ENCODE results near the gene C19orf81.

The C19orf81 gene

DNA sequence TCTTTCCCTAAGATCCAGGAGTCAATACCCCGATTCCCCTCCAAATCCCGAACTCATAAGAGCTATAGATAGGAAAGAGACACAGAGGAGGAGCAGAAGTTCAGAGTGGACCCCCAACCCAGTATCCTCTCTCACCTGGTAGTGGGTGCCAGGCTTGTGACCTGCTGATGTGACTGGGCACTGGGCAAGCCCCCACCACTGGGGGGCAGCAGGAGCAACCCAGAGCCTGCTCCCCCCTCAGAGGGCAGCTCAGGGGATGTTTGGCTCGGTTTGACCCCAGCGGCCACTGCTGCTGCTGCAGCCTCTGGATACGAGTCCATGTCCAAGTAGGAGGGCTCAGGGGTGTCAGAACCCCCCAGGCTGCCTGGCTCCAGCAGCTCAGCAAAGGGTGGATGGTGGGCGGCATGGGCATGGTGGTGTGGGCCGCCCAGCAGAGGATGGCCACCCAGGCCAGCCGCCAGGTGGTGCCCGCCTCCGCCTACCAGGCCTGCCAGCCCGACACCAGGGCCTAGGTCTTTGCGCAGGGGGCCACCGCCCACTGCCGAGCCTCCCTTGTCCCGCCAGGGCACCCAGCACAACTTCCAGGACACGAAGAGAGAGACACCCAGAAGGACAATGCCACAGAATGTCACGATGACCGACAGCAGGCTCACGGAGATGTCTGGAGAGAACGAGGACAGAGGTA is 17.0 kb upstream of the C19orf81 start:
- no peak for DNase-seq

DNA sequence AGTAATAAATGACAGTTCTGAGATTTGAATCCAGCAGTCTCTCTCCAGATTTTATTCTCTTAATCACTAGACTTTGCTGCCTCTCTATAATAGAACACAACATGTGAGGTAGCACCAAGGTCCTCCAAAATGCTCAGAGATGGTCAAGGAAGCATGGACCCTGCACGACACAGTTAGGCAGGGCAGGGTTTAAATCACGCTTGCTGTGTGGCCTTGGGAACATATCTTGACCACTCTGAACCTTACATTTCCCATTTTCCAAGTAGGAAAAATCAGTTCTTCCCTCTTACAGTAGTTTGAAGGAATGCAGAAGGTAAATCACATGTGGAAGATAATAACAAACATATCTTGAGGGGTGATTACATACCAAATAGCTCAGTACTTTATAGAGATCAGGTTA is 15.9 kb upstream of the C19orf81 start:
- DNase-seq = no peak

DNA sequence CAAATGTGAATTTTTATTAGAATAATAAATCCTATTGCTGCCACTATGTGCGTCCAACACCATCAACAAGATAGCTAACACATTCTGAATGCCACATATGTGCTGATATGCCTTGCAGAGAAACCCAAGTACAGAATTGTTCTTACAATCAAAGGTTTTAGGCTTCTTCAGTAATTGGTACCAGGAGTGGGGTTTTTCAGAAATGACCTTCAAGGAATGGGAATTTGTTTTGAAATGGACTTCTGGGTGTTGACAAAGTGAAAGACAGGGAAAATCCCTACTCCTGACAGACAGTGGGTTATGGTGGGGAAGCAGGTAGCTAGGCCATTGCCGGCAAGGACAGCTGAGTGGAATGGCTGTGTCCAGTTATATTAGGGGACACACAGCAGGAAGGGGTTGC is 15.3 kb upstream of the C19orf81 start:
- DNase-seq = no peak

DNA sequence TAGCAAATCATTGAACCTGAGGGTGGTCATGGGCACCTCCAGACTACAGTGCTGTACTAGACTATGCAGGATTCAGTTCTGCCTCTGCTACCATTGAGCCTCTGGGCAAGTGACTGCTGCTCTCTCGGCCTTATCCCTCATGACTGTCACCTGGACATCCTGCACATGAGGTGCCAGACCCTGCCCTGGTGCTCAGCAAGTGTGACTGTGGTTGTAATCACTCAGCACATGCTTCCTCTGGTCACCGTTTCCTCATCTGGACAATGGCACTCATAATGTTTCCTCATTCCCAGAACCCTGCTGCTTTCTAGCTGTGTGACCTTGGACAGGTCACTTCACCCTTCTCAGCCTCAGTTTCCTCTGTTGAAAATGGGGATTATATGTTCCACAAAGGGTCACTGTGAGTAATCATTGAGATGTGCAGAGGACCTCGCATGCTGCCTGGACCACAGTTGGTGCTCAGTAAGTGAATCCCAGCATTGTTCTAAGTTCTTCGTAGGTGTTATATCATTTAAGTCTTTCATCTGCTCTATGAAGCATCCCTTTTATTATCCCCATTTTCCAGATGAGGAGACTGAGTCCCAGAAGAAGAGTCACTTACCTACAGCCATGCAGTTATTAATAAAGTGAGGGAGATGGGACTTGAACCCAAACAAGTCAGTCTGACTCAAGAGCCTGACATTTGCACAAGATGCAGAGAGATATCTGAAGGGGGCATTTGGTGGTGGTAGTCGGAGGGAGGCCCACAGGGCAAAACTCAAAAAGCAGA is 12.7 kb upstream of the C19orf81 start:
- no peak for DNase-seq

DNA sequence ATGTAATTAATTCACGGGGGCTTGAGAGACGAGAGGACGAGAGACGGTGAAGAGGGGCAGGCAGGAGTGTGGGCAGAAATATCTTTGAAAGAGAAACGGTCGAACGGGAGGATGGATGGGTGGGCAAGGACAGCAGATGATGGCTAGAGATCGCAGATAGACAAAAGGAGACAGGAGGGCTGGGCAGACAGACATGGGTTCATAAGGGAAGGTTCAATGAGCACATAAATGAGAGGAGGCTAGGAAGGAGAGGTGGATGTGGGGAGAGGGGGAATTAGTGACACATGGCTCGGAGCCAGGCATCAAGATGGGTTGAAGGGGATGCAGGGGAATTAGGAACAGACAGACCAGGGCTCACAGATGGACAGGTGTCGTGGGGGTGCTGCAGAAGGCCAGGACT is 10.6 kb upstream of the C19orf81 start:
- no peak for DNase-seq

DNA sequence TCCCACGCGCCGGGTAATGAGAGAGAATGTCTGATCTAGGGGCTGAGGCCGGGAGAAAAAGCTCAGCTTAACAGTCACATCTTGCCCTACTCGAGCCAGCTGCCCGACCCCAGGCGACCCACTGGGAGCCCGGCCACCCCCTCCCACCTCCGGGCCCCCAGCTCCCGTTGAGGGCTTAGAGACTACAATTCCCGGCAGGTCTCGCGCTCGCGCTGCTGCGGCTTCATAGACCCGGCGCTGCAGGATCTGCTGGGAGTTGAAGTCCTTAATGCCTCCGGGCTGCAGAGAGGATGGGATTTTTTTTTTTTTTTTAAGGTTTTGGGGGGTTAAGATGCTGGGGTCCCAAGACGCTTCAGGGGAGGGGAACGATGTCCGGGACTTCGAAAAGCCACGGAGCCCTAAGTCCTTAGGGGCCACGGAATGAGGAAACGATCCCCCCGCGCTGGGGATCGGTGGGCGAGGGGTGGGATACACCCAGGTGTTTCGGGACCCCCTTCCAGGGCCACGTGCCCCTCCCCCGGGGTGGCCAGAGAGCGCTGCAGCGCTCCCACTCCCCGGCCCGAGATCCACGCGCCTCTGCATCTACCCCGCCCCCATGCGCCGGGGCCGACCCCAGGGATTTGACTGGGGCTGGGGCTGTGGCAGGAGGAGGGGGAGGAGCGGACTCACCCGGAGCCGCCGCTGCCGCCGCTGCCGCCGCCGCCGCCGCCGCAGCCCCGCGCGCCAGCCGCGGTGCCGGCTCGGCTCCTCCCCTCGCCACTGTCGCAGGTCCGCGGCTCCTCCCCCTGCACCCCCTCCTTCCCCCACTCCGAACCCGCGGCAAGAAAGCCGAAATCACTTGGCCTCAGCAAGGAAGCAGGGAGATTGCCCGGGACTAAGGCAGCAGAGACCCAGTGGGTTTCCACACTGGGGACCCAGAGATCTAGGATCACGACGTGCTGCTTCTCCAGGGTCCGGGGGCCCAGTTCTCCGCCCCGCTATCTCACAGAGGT is 9.8 kb upstream of the C19orf81 start, which contains the start of gene SYT3:
SYT3 (minus strand) TSS at position 761 of the 992 bp plus-strand sequence. CDS start 2,470 bp downstream, outside the sequence.
- peak; percentile 70 for DNase-seq

DNA sequence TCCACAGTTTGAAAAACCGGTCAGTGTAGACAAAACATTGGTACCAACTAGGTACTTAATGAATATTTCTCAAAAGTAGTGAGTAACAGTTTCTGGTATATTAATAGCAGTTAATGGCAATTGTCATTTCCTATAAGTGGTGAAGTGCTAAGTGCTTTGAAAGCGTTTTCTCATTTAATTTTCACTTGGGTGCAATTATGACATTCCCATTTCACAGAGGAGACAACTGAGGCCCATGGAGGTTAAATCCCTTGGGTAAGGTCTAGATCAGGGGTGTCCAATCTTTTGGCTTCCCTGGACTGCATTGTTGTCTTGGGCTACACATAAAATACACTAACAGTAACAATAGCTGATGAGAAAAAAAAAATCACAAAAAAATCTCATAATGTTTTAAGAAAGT is 8.9 kb upstream of the C19orf81 start:
- DNase-seq = no peak

DNA sequence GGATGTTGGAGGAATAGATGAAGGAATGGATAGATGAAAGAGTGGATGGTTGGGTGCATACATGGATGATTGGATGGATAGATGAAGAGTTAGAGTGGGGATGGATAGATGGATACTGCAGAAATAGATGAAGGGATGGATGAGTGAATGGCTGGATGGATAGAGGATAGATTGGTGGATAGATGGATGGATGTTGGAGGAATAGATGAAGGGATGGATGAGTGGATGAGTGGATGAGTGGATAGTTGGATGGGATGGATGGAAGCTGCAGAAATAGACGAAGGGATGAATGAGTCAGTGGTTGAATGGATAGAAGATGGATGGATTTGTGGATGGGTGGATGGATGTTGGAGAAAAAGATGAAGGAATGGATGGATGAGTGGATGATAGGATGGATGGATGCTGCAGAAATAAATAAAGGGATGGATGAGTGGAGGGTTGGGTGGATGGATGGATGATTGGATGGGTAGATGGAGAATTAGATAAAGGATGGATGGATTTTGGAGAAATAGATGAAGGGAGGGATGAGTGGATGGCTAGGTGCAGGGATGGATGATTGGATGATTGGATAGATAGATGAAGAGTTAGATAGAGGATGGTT is 4.8 kb upstream of the C19orf81 start:
- no peak for DNase-seq

DNA sequence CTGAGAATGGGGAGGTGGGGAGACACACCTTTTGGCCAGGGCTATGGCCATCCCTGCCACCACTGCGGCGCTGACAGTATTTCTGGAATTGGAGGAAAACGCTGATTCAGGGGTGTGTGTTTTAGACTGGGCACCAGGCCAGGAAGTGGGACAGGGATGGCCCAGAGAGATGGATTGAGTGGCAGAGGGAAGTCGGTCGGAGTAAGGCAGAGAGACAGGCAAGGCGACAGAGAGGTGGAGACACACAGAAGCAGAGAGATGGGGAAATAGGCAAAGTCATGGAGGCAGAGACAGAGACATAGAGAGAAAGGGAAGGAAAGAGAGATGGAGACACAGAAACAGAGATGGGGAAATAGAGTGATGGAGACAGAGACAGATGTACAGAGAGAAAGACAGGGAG is 4.1 kb upstream of the C19orf81 start:
- DNase-seq = no peak

DNA sequence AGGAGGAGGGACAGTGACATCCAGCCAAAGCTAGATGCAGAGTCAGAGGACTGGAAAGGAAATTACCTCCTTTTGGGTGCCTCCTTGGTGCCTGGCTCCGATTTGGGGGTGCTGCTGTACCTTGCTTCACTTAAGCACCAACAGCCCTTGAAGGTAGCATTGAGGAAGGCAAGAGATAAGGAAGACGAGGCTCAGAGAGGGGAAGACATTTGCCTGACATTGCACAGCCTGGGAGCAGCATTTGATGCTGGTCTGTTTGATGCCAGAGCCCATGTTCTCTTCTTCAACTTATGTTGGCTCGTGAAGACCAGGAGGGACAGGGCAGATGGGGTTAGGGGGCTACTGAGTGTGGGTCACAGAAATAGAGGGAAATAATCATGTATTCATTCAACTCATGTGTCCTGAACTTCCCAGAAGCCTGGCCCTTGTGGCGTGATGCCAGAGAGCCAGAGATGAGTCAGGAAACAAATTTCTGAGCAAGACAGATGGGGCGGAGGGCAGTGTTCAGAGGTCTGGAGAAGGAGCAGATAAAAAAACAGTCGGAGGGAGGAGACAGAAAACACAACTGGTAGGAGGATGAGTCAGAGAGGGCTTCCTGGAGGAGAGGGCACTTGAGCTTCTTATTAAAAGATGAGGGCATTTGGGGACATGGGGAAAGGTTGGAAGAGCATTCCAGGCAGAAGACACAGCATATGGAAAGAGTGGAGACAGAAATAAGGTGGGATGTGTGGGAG is 3.0 kb upstream of the C19orf81 start:
- DNase-seq = no peak

DNA sequence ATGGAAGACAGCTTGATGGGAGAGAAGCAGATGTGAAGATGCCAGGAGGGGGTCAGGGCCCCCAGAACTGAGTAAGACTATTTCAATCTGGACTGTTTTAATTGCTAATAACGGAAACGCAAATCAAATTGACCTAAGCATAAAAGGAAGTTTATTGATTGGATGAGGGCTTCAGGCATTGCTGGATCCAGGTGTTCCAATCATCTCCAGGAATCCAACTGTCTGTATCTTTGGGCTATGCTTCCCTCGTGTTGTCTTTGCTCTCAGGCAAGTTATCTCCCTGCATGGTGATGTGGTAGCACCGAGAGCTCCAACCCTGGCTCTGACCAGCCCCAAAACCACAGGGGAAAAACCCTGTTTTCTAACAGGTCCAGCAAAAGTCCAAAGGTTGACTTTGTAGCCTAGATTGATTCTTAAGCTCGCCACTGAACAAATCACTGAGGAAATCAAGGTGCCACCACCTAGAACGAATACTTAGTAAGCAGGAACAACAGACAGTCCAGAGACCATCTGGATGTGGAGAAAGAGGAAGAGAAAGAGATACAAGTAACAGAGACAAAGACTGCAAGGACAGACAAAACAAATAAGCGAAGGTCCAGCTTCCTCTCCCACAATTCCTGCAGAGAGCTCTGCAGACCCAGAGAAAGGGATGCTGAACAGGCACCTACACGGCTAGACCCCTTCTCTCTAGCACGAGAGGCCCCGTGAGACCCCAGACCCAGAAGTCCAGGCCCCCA is 1.2 kb upstream of the C19orf81 start:
- DNase-seq = no peak

DNA sequence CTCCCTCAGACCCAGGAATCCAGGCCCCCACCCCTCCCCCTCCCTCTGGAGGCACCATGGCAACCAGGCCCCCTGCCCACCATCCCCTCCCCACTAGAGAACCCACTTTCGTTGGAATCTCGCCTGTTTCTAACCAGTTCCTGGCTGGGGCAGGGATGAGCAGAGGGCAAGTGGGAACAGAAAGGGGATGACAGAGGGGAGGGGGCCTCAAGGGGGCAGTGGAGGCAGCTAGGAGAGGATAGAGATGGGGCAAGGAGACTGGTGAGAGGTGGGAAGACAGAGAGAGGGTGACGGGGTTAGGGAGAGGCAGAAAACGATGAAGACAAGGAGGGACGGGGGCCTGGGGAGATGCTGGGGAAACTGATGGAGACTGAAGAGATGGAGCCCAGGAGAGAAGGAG is 586 bp upstream of the C19orf81 start:
- DNase-seq = no peak

DNA sequence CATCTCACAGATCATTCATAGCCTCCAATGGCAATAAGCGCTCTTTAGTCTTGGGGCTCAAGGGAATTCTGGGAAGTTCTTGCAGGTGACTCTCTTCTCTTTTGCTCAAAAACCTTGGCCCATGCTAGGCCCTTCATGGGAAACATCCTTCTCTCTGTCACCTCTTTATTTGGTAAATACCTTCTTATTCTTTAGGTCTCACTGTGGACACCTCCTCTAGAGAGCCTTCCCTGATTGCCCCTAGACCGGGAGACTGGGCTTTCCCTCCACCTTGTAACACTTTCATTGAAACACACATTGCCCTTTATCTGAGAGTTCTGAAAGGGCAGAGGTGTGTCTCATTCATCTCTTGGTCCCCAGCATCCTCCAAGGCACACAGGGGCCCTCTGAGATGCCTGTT is 1.9 kb downstream of the C19orf81 start:
- no peak for DNase-seq

DNA sequence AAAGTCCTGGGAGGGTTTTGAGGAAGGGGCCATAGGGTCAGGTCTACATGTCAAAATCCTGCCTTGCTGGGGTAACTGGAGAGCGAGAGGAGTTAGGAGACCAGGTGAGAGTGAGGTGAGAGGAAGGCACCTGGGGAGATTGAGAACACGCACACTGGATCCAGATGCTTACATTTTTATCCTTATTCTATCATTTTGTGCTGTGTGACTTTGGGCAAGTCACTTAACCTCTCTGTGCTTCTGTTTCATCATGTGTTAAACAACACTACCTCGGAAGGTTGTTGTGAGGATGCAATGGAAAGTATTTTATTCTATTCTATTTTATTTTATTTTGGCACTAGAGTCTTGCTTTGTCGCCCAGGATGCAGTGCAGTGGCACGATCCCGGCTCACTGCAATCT is 3.5 kb downstream of the C19orf81 start:
- DNase-seq = no peak

DNA sequence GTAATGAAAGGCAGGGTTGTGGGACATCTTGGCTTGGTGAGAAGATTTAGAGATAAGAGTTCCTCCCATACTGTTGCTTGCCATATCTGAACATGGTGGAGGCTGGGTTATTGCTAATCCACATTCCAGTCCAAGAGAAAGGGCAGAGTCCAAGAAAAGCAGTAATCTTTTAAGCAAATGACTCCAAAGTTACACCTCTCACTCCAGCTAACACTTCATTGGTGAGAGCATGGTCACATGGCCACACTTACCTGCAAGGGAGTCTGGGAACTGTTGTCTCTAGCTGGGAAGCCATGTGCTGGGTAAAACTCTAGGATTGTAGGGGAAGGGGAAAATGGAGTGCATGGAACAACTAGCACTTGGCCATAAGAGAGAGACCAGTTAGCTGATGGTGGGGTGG is 5.6 kb downstream of the C19orf81 start:
- DNase-seq = no peak

DNA sequence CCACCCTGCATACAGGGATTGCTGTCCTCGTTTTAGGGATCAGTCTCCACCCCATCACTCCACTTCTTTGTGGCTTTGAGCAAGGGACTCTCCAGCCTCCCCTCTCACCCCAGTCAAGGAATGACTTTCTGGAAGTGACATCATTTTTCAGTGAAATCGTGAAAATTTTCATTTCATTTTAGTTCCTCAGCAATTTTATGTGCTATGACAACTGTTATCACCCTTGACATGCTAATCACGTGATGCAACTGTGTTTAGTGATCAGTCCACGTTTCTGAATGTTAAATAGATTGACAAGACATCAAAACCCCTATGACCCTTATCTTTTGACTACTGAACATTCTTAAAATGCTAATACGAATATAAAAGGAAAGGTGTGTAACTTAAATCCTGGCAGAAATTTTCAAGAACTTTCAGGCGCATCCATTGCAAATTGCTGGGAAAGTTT is 8.0 kb downstream of the C19orf81 start:
- no peak for DNase-seq

DNA sequence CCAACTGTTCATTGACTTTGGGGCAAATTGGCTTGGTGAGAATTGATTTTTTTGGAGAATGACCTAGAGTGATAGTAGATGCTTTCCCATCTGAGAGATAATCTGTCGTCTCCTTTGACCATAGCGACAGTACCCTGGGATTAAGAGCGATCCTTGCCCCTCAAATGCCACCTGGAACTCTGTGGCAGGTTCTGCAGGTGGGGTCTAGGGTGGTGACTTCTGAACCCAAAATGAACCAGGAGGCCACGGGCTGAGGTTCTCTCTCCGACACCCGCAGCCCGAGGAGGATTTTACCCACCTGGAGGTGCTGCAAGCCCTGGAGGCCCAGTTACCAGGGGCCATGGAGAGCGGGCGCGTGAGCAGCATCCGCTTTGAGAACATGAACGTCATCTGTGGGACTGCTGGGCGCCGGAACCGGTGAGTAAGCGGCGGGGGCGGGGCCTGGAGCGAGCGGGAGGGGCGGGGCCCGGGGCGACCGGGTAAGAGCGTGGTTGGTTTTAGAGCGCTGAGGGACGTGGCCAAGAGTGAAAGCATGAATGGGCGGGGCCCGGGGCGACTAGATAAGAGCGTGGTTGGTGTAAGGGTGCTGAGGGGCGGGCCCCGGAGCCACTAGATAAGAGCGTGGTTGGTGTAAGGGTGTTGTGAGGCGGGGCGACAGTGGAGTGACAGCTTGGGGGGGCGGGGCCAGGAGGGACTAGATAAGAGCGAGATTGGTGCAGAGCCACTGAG is 8.6 kb downstream of the C19orf81 start:
- DNase-seq = peak; percentile 99

DNA sequence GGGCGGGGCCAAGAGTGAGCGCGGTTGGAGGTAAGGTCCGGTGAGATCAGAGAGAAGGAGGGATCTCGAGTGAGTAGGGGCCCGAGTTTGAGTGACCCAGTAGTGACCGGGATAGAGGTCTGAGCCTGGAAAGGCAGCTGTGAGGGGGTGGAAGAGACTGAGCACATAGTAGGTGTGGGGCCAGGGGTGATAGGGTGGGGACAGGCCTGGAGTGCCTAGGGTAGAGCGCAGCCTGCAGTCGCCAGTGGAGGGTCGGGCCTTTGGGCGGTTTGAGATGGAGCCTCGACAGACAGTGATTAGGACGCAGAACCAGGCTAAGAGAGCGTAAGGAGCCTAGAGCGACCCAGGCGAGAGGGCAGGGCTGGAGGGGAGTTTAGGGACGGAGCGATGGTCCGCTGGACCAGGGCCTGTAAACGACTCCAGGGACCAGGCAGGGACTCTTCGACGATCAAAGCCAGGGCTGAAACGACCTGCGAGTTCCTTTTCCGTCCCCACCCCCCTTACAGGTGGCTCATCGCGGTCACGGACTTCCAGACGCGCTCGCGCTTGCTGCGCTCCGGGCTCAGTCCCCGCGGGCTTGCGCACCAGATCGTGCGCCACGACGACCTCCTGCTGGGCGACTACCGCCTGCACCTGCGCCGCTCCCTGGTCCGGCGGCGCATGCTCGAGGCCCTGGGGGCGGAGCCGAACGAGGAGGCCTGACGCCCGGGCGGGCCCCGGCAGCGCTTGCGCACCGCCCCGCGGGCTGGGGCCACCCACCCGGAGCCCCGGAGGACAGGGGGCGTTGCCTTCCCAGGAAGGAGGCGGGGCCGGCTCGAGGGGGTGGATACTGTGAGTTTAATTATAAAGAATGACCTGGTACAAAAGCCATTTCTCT is 9.4 kb downstream of the C19orf81 start:
- DNase-seq = peak; percentile 94

DNA sequence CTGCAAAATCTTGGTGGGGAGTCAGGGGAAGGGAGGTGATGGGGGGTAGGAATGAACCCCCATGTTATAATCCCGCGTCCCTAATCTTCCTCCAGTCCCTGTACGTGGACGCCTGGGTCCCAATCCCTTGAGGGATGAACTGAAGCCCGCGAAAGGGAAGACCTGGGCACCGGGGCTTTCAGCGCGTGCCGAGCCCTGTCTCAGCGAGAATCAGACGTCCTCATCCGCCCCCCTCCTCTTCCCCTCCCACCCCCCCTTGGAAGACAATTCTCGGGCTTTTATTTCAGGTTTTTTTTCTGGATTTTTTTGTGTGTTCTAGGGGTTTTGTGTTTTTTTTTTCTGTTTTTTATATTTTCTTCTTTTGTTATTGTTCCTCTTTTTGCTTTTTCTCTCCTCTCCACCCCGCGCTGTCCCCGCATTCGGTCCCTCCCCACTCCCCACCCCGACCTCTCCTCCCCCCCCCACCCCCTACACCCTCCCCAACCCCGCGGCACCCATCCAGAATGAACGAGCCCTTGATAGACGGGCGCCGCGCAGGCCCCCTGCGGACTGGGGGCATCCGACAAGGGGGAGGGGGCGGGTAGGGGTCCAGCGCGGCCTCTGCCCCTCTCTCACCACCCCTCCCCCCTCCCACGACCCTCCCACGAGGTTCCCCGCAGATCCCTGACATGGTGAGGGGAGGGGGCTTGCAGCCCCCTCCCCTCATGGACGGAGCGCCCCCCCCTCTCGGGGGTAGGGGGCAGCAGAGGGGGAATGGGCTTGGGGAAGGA is 10.3 kb downstream of the C19orf81 start:
- DNase-seq = no peak
